ENCODE measurements around the gene PRAMEF10.
"Not testable (repeated sequence)": the region's sequence is repeated elsewhere in the genome, so short reads cannot be mapped to it uniquely, and the experiment has no call there.

The PRAMEF10 gene

DNA sequence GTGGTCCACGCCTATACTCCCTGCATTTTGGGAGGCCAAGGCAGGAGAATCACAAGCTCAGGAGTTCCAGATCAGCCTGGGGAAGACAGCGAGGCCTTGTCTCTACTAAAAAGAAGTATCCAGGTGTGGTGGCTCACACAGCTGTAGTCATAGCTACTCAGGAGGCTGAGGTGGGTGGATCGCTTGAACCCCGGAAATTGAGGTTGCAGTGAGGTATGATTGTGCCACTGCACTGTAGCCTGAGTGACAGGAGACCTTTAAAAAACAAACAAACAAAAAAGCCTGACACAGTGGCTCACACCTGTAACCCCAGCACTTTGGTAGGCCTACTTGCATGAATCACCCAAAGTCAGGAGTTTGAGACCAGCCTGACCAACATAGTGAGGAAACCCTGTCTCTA is 19.6 kb downstream of the PRAMEF10 start:
- H3K4me2 ChIP-seq (ENCODE audit: low read depth, low read length, poor library complexity, severe bottlenecking); H3K36me3 ChIP-seq (ENCODE audit: low read length); H3K4me3 ChIP-seq (ENCODE audit: insufficient read depth, low read length, poor library complexity, severe bottlenecking); H2AFZ ChIP-seq (ENCODE audit: low read depth, low read length, severe bottlenecking); H4K20me1 ChIP-seq (ENCODE audit: low read depth, low read length); H3K9me3 ChIP-seq (ENCODE audit: insufficient read depth, low read length); H3K79me2 ChIP-seq (ENCODE audit: insufficient read depth, low read length); H3F3A ChIP-seq (ENCODE audit: insufficient read depth); H3K9me2 ChIP-seq (replicated peaks; ENCODE audit: insufficient read depth, low read length); H3K9ac ChIP-seq (ENCODE audit: low read length); H3K27me3 ChIP-seq (ENCODE audit: low read length); H3K27ac ChIP-seq (ENCODE audit: low read depth, low read length): not testable (repeated sequence)

GRCh38 chr1:12863131-12863880 is 34.8 kb downstream of the PRAMEF10 start:
- not testable (repeated sequence) for H3F3A ChIP-seq (ENCODE audit: insufficient read depth); H4K20me1 ChIP-seq (ENCODE audit: low read depth, low read length); H3K79me2 ChIP-seq (ENCODE audit: insufficient read depth, low read length); H3K27me3 ChIP-seq (ENCODE audit: low read length); H3K9ac ChIP-seq (ENCODE audit: low read length); H3K9me3 ChIP-seq (ENCODE audit: insufficient read depth, low read length); H3K36me3 ChIP-seq (ENCODE audit: low read length); H3K4me3 ChIP-seq (ENCODE audit: insufficient read depth, low read length, poor library complexity, severe bottlenecking); H2AFZ ChIP-seq (ENCODE audit: low read depth, low read length, severe bottlenecking); H3K27ac ChIP-seq (ENCODE audit: low read depth, low read length); H3K9me2 ChIP-seq (replicated peaks; ENCODE audit: insufficient read depth, low read length); H3K4me2 ChIP-seq (ENCODE audit: low read depth, low read length, poor library complexity, severe bottlenecking)

GRCh38 chr1:12856786-12857185 is 41.3 kb downstream of the PRAMEF10 start, which contains the start of gene PRAMEF2:
Gene PRAMEF2, plus strand, starts transcription at chr1:12857086. Its CDS starts 1,924 bp downstream, at chr1:12859010.
- not testable (repeated sequence) for H3K4me2 ChIP-seq (ENCODE audit: low read depth, low read length, poor library complexity, severe bottlenecking); H3F3A ChIP-seq (ENCODE audit: insufficient read depth); H3K4me3 ChIP-seq (ENCODE audit: insufficient read depth, low read length, poor library complexity, severe bottlenecking); H3K9ac ChIP-seq (ENCODE audit: low read length); H3K27me3 ChIP-seq (ENCODE audit: low read length); H2AFZ ChIP-seq (ENCODE audit: low read depth, low read length, severe bottlenecking); H3K9me2 ChIP-seq (replicated peaks; ENCODE audit: insufficient read depth, low read length); H4K20me1 ChIP-seq (ENCODE audit: low read depth, low read length); H3K79me2 ChIP-seq (ENCODE audit: insufficient read depth, low read length); H3K36me3 ChIP-seq (ENCODE audit: low read length); H3K9me3 ChIP-seq (ENCODE audit: insufficient read depth, low read length); H3K27ac ChIP-seq (ENCODE audit: low read depth, low read length)

- H3K27ac ChIP-seq (ENCODE audit: low read depth, low read length), result no peak overlapping the region
- TF ChIP-seq CTCF (IDR thresholded peaks at IDR 0.05; ENCODE audit: insufficient read depth, low read length, poor library complexity, severe bottlenecking), result no peak
- no peak for TF ChIP-seq EZH2phosphoT487 (conservative IDR thresholded peaks at IDR 0.05; ENCODE audit: low read length)
- H3K79me2 ChIP-seq (ENCODE audit: insufficient read depth, low read length), result no peaks in the 10 kb centered on the region
- no peaks in the 10 kb centered on the region for H4K20me1 ChIP-seq (ENCODE audit: low read depth, low read length)
- H3K27me3 ChIP-seq (ENCODE audit: low read length), result no peaks in the 10 kb centered on the region
- no peak overlapping the region for H3K4me2 ChIP-seq (ENCODE audit: low read depth, low read length, poor library complexity, severe bottlenecking)
- H3K9me3 ChIP-seq (ENCODE audit: insufficient read depth, low read length), result no peaks in the 10 kb centered on the region
- no peaks in the 10 kb centered on the region for H3K9me2 ChIP-seq (replicated peaks; ENCODE audit: insufficient read depth, low read length)
- no peak overlapping the region for H3K4me3 ChIP-seq (ENCODE audit: insufficient read depth, low read length, poor library complexity, severe bottlenecking)
- H3K36me3 ChIP-seq (ENCODE audit: low read length), result no peaks in the 10 kb centered on the region
- H3F3A ChIP-seq (ENCODE audit: insufficient read depth), result no peaks in the 10 kb centered on the region
- H2AFZ ChIP-seq (ENCODE audit: low read depth, low read length, severe bottlenecking), result no peak overlapping the region
- H3K9ac ChIP-seq (ENCODE audit: low read length), result no peak overlapping the region
Measured at GRCh38 chr1:12851779-12852178, 46.3 kb downstream of the PRAMEF10 start.

DNA sequence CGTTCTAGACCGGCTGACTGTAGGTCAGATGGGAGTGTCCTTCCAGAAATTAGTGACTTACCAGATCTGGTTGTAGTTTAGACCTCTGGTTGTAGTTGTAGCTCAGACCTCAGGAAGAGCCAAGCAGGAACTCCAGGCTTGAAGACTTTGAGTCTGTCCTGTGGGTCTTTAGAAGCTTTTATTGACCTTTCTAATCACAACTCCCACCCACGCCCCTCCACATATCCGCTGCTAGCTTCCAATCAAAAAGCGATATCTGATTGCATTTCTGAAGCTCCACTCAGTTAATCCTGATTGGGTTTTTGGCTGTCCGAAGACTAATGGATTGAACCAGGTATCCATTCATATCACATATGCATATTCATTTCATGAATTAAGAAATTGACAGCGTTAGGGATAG is 49.5 kb downstream of the PRAMEF10 start, which contains the start of gene HNRNPCL1:
Gene HNRNPCL1, minus strand, starts transcription at position 101 of the 400 bp plus-strand sequence. CDS start 431 bp downstream, outside the sequence.
- not testable (repeated sequence) for H4K20me1 ChIP-seq (ENCODE audit: low read depth, low read length); H3K9me3 ChIP-seq (ENCODE audit: insufficient read depth, low read length); H3K79me2 ChIP-seq (ENCODE audit: insufficient read depth, low read length); H3K4me3 ChIP-seq (ENCODE audit: insufficient read depth, low read length, poor library complexity, severe bottlenecking); H3K9ac ChIP-seq (ENCODE audit: low read length); H3F3A ChIP-seq (ENCODE audit: insufficient read depth); H2AFZ ChIP-seq (ENCODE audit: low read depth, low read length, severe bottlenecking); H3K9me2 ChIP-seq (replicated peaks; ENCODE audit: insufficient read depth, low read length); H3K27me3 ChIP-seq (ENCODE audit: low read length); H3K36me3 ChIP-seq (ENCODE audit: low read length); H3K4me2 ChIP-seq (ENCODE audit: low read depth, low read length, poor library complexity, severe bottlenecking); H3K27ac ChIP-seq (ENCODE audit: low read depth, low read length)
